Neural progenitor cell (in vitro differentiated cells): ENCODE results near the gene STAMBP.

ENCODE experiments used
- CTCF ChIP-seq: fragments of 200-600 bp; sonication (generic); IDR thresholded peaks from 2 replicates; pipeline ENCODE4 v1.5.1; 2017; ENCODE audit warnings: antibody characterized with exemption, mild to moderate bottlenecking
- EZH2 ChIP-seq: fragments of 200-600 bp; sonication (generic); IDR thresholded peaks from 2 replicates; pipeline ENCODE4 v1.6.1; 2017; ENCODE audit warnings: antibody characterized with exemption, mild to moderate bottlenecking, moderate library complexity
- EZH2phosphoT487 ChIP-seq: fragments of 200-600 bp; sonication (generic); IDR thresholded peaks from 2 replicates; pipeline ENCODE4 v1.6.1; 2017; ENCODE audit warnings: antibody characterized with exemption

GRCh38 chr2:73828389-73828817 is 358 bp upstream of the STAMBP start:
- no peak for TF ChIP-seq CTCF
- TF ChIP-seq EZH2phosphoT487, result no peak
- no peak for TF ChIP-seq EZH2
